Stomach (tissue), 9 donors: ENCODE results near the gene FZD2. TPM values are rescaled to one million over a fixed set of nuclear protein-coding genes. Genes with fewer than 3 reads are reported as not detected.

ENCODE experiments used
- DNase-seq, 2 donors: peaks; one replicate each; pipeline versions ENCODE4 v3.0.0 to v3.0.0-alpha.2; 2013 to 2019
- H3K27ac ChIP-seq, 5 donors: fragments of 200-600 bp in 4 of 5; sonication (generic) in 4 of 5; one replicate each; pipeline ENCODE4 v1.5.1; 2013 to 2019; ENCODE audit warnings: mild to moderate bottlenecking in 1 of 5, moderate library complexity in 1 of 5
- H3K27me3 ChIP-seq, 3 donors: fragments of 200-600 bp; sonication (generic); one replicate each; pipeline ENCODE4 v1.5.1; 2017 to 2019; ENCODE audit warnings: mixed run types in 1 of 3
- H3K36me3 ChIP-seq, 4 donors: fragments of 200-600 bp; sonication (generic); 1 replicate in 3 of 4; 2 replicates in 1 of 4; pipeline ENCODE4 v1.5.1; 2016 to 2019
- H3K4me1 ChIP-seq, 4 donors: fragments of 200-600 bp; sonication (generic); one replicate each; pipeline ENCODE4 v1.5.1; 2016 to 2019
- H3K4me3 ChIP-seq, 4 donors: fragments of 200-600 bp; sonication (generic) in 3 of 4; one replicate each; pipeline ENCODE4 v1.5.1; 2016 to 2019; ENCODE audit warnings: mild to moderate bottlenecking in 1 of 4
- H3K9me3 ChIP-seq, 4 donors: fragments of 200-600 bp; sonication (generic); one replicate each; pipeline ENCODE4 v1.5.1; 2016 to 2019
- EP300 ChIP-seq: sonication (generic); formaldehyde crosslinking; IDR thresholded peaks from one replicate; pipeline ENCODE4 v1.6.1; 2017; ENCODE audit warnings: antibody characterized with exemption
- POLR2A ChIP-seq, 4 donors: fragments of 450-650 bp; IDR thresholded peaks; one replicate each; pipeline ENCODE4 v1.6.1; 2016; ENCODE audit warnings: antibody characterized with exemption in 4 of 4, control low read depth in 2 of 4, mild to moderate bottlenecking in 1 of 4, moderate library complexity in 1 of 4
- POLR2AphosphoS5 ChIP-seq, 3 donors: sonication (generic); formaldehyde crosslinking; IDR thresholded peaks; one replicate each; pipeline ENCODE4 v1.6.1; 2016; ENCODE audit warnings: antibody characterized with exemption in 3 of 3
- WGBS, 5 donors: extraction: QIAGEN DNeasy Blood & Tissue Kit in 3 of 5; methylation state at CpG; one replicate each; pipeline versions ENCODE4 v1.1.5 to v1.1.7; 2013 to 2018; 5-methylcytosine and 5-hydroxymethylcytosine counted together
- intact Hi-C: fragments of 100-400 bp; cut with DNase I; formaldehyde crosslinking; loops from one replicate; pipeline ENCODE4 v1.15.1; 2023; ENCODE audit warnings: low total_unique reads
- polyA plus RNA-seq, 3 donors: library from polyadenylated mRNA; stranded (reverse); fragments of 200-250 nt; gene quantifications; one replicate each; pipeline ENCODE4 v1.2.3, GENCODE V29; 2013
- total RNA-seq, 5 donors: library from RNA; depleted of rRNA; stranded (reverse); fragments of >200 nt; gene quantifications; one replicate each; pipeline versions ENCODE4 v1.1.0 to v1.2.3, GENCODE V29; 2014 to 2016
- TF ChIP-seq, protein P1 (sequence below), 7 experiments: fragments of 450-650 bp in 4 of 7; fragments of 200-600 bp in 3 of 7; sonication (generic) in 3 of 7; IDR thresholded peaks; one replicate each; pipeline ENCODE4 v1.5.1; 2016 to 2019; ENCODE audit warnings: antibody characterized with exemption in 7 of 7, control low read depth in 2 of 7, mild to moderate bottlenecking in 1 of 7
- donor health status: healthy with polysubstance abuse.
- donor health status: Bipolar disorder and iron deficiency.
- donor health status: healthy.

Gene FZD2
- total and polyA plus RNA-seq, 8 donors = 0.31 to 19.3 (median 1.2) TPM; not detected in 2

DNA sequence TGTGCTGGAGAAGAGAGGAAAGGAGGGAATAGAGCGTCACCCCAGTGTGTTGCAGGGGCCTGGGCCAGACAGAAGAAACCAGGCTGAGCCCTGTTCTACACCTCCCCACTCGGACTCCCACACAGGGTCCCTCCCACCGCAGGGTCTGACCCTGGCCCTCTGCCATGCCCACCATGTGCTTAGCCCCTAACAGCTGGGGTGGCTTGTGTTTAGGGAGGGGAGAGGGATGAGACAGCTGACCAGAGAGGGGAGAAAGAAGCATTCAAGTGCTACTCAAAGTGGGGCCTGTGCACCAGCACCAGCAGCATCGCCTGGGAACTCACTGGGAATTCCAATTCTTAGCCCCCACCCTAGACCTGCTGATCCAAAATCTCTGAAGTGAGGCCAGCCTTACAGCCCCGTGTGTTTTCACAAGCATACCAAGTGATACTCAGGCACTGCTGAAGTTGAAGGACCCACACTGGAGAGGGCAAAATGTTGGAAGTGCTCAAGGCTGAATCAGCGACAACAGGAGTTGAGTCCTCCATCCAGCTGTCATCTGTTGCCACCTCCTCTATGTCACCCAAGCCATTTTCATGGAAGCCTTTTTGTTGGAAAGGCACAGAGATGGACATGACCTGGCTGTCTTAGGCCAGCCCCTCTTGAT lies 47.0 kb downstream of the FZD2 start:
- 68 to 81% (median 76%) methylated on average over 5 to 6 of the region's 6 CpGs for WGBS, 5 donors
- H3K27me3 ChIP-seq = no peaks in the 10 kb centered on the region
- no peak for TF ChIP-seq POLR2AphosphoS5 (IDR thresholded peaks at IDR 0.05)
- TF ChIP-seq EP300 = no peak
- TF ChIP-seq POLR2A (IDR thresholded peaks at IDR 0.05) = no peak
- TF ChIP-seq, protein P1, sequence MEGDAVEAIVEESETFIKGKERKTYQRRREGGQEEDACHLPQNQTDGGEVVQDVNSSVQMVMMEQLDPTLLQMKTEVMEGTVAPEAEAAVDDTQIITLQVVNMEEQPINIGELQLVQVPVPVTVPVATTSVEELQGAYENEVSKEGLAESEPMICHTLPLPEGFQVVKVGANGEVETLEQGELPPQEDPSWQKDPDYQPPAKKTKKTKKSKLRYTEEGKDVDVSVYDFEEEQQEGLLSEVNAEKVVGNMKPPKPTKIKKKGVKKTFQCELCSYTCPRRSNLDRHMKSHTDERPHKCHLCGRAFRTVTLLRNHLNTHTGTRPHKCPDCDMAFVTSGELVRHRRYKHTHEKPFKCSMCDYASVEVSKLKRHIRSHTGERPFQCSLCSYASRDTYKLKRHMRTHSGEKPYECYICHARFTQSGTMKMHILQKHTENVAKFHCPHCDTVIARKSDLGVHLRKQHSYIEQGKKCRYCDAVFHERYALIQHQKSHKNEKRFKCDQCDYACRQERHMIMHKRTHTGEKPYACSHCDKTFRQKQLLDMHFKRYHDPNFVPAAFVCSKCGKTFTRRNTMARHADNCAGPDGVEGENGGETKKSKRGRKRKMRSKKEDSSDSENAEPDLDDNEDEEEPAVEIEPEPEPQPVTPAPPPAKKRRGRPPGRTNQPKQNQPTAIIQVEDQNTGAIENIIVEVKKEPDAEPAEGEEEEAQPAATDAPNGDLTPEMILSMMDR (IDR thresholded peaks at IDR 0.05) = no peak
- peaks cover 7 to 26% (median 19%) of the 10 kb centered on the region in 4 donors for H3K4me1 ChIP-seq
- no peak overlapping the region for H3K4me3 ChIP-seq
- no peak for DNase-seq
- no peaks in the 10 kb centered on the region for H3K9me3 ChIP-seq
- intact Hi-C loops = no loop called here
- H3K27ac ChIP-seq = no peak overlapping the region
- H3K36me3 ChIP-seq = no peaks in the 10 kb centered on the region

DNA sequence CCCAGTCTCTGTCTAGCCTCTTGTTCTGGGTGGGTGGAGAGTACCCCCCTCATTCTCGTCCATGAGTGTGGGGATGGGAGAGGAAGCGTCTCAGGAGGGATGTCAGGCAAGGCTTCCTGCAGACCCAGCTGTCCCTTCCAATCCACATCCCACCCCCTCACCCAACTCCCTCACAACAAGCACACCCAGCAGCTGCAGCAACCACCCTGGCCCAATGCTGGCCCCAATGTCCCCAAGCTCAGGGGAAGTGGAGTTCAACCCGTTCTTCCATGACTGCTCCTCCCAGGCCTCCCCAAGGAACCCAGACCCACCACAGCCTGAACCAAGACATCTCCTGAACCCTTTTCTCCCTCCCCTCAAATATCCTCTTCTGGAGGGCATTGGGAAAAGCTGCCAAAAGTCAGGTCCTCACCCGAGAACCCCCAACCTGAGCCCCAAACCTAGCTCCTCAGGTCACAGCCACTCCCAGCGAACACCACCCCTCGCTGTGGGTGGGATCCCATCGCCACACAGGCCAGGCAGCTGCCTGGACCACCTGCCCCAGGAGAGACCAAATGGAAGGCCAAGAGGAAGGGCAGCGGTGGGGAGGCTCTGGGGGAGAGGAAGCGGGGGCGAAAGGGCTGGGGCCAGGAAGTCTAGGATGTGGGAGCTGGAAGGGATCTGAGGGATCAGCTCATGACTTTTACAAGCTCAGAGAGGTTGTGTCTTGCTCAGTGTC lies 47.6 kb downstream of the FZD2 start:
- no peak overlapping the region for H3K4me3 ChIP-seq
- TF ChIP-seq EP300 (no peak), POLR2AphosphoS5 (IDR thresholded peaks at IDR 0.05) (no peak), POLR2A (IDR thresholded peaks at IDR 0.05) (no peak)
- TF ChIP-seq, protein P1 (IDR thresholded peaks at IDR 0.05) = no peak
- H3K4me1 ChIP-seq = peaks cover 2 to 19% (median 14%) of the 10 kb centered on the region in 4 donors
- WGBS, 5 donors = 77 to 92% (median 88%) methylated on average over 9 to 10 of the region's 10 CpGs
- intact Hi-C loops = no loop called here
- H3K9me3 ChIP-seq = no peaks in the 10 kb centered on the region
- H3K36me3 ChIP-seq = no peaks in the 10 kb centered on the region
- H3K27me3 ChIP-seq = no peaks in the 10 kb centered on the region
- DNase-seq = no peak
- H3K27ac ChIP-seq = no peak overlapping the region

- 92 to 97% (median 95%) methylated on average over 11 of the region's 11 CpGs for WGBS, 5 donors
- DNase-seq = no peak
- Histone ChIP-seq H3K4me3 (no peak overlapping the region), H3K36me3 (no peaks in the 10 kb centered on the region), H3K4me1 (peaks cover 0 to 15% (median 13%) of the 10 kb centered on the region in 4 donors), H3K27ac (no peak overlapping the region), H3K27me3 (no peaks in the 10 kb centered on the region), H3K9me3 (no peaks in the 10 kb centered on the region)
- no peak for TF ChIP-seq POLR2AphosphoS5 (IDR thresholded peaks at IDR 0.05)
- TF ChIP-seq, protein P1 (IDR thresholded peaks at IDR 0.05) = no peak
- intact Hi-C loops = no loop called here
Observed at GRCh38 chr17:44606658-44607057, 49.4 kb downstream of the FZD2 start.

- Histone ChIP-seq H3K27me3 (no peaks in the 10 kb centered on the region), H3K4me3 (no peak overlapping the region), H3K27ac (no peak overlapping the region), H3K9me3 (no peaks in the 10 kb centered on the region), H3K36me3 (no peaks in the 10 kb centered on the region), H3K4me1 (peaks cover 0 to 15% (median 13%) of the 10 kb centered on the region in 4 donors)
- intact Hi-C loops = no loop called here
- peak in 1 of 2 donors; percentile 85 for DNase-seq
- TF ChIP-seq EP300 = no peak
- TF ChIP-seq POLR2AphosphoS5 (IDR thresholded peaks at IDR 0.05) = no peak
- TF ChIP-seq POLR2A (IDR thresholded peaks at IDR 0.05) = no peak
- TF ChIP-seq, protein P1 (IDR thresholded peaks at IDR 0.05) = no peak
- 32 to 51% (median 46%) methylated on average over 7 to 10 of the region's 10 CpGs for WGBS, 5 donors
Observed at GRCh38 chr17:44607836-44608690, 50.8 kb downstream of the FZD2 start.
